T-helper 2 cell treated with Interferon-gamma antibody and Interleukin-4, amounts not matched to agents 100 ng/mL and 5 ng/mL, for 36 hours (primary cell): ENCODE data around the gene ITPR1. TPM values are rescaled to one million over a fixed set of nuclear protein-coding genes. Genes with fewer than 3 reads are reported as not detected.
"Not testable (repeated sequence)": the region's sequence is repeated elsewhere in the genome, so short reads cannot be mapped to it uniquely, and the experiment has no call there.

Source experiments
- intact Hi-C: fragments of 100-400 bp; cut with micrococcal nuclease; formaldehyde crosslinking; loops from one replicate; pipeline ENCODE4 v1.15.1; 2023
- total RNA-seq: library from RNA; stranded (reverse); gene quantifications from 2 replicates; pipeline ENCODE4 v1.2.3, GENCODE V29; 2022

The ITPR1 gene
- total RNA-seq, 1 donor from 2014 or later: 40.4 TPM

DNA sequence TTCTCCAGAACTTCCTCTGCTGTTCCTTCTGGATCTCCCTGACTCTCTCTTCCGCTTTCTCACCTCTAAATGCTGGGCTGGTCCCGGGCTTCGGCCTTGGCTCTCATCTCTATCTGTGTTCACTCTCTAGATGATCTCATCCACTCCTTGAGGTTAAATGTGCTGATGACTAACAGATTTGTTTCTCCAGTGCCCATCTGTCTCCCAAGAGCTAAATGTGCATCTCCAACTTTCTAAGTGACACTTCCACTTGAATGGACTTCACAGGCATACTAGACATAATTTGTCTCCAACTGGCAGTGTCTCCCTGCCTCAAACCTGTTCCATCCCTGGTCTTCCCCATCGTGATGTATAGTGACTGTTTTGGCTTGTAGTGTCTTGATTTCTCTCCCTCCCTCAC lies 95.3 kb downstream of the ITPR1 start:
- intact Hi-C loops: no loop called here

DNA sequence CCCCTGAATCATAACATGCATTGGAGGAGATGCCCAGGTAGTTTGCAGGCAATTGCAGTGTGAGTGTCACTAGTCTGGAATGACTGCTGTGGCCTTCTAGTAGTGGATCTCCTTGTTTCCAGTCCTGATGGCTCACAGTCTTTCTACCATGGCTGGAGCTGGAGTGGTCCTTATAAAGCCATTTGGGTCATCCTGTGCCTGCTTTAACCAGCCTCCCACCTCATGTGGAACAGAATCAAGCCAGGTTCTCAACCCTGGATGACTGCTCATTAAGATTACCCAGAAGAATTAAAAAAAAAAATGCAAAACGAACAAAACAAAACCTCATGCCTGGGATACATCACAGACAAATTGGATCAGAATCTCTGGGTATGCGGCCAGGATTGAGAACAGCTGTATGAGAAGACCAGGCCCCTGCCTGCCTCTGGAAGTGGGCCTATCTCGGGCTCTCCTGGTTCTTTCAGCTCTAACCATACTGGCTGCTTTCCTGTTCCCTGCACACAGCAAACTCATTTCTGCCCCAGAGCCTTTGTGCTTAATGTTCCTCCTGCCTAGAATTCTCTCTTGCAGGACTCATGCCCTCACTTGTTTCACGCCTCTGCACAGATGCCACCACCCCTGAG lies 96.4 kb downstream of the ITPR1 start:
- intact Hi-C loops: no loop called here

DNA sequence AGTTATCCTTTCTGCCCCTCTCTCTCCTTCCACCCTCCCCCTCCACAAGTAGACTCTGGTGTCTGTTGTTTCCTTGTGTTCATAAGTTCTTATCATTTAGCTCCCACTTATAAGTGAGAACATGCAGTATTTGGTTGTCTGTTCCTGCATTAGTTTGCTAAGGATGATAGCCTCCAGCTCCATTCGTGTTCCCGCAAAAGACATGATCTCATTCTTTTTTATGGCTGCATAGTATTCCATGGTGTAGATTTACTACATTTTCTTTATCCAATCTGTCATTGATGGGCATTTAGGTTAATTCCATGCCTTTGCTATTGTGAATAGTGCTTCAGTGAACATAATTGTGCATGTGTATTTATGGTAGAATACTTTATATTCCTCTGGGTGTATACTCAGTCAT lies 97.7 kb downstream of the ITPR1 start:
- intact Hi-C loops: not testable (repeated sequence)

DNA sequence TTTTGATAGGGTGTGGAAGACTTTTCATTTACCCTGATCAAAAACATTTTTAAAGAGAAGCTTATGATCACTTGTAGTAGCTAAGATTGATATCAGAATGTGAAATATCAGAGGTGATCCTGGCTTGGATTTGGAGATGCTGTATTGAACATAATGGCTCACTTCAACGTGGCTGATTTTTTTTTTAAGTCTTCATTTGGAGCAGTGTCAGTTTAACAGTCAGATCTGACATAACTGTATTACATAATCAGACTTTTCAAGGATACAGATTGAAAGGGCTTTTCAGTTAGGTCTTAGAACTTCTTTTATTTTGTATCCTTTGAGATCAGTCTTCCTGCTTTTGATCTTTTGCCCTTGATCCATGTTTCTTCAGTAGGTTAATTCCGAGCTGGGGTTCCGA lies 98.5 kb downstream of the ITPR1 start:
- intact Hi-C loops: no loop called here

DNA sequence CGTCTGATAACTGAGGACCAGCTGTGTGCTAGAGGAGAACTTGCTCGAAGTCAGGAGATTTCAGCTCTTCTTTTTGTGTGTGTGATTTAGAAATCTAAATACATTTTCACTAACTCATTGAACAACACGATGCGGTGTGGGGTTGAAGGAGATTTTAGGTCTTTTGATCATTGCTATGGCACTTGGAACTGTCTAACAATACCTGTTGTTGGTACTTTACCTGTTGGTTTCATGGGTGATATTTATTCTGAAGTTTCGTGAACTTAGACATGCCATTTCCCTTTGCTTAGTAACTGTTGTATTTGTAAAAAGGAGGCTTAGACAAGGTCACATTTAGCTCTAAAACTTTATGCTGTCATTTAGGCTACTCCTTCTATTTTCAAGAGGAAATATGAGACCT lies 99.9 kb downstream of the ITPR1 start:
- intact Hi-C loops: no loop called here

DNA sequence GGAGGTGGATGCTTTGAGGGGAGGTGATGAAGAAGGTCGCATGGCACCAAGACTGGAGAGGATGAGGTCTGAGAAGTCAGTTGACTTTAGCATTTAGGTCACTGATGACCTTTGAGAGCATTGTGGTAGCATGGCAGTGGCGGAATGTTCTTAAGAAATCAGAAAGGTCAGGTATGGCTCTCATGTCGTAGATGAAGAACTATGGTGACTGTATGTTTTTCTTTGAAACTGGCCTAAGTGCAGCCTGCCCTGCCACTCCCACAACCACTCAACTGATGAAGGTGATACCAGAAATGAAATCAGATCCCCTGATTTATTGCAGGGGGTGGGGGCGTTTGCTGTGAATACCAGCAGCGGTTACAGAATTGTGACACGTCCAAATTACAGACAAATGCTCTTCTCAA lies 102.6 kb downstream of the ITPR1 start:
- intact Hi-C loops: no loop called here

DNA sequence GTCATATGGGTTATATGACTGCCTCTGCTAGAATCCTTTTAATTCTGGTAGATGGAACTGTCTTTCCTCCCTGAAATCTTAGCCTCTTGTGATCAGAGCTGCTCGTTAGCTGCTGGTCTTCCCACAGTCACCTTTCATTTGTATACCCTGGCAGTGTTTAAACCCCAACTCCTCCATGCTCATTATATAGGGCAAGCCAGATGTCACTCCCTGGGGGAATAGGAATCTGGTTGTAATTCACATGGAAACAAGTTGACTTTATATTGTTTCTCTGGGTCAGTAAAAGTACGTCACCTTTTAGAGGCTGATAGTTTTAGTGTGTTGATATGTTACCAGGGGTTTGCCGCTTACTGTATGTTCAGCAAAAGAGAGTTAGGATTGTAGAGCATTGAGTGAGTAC lies 103.5 kb downstream of the ITPR1 start:
- intact Hi-C loops: no loop called here

DNA sequence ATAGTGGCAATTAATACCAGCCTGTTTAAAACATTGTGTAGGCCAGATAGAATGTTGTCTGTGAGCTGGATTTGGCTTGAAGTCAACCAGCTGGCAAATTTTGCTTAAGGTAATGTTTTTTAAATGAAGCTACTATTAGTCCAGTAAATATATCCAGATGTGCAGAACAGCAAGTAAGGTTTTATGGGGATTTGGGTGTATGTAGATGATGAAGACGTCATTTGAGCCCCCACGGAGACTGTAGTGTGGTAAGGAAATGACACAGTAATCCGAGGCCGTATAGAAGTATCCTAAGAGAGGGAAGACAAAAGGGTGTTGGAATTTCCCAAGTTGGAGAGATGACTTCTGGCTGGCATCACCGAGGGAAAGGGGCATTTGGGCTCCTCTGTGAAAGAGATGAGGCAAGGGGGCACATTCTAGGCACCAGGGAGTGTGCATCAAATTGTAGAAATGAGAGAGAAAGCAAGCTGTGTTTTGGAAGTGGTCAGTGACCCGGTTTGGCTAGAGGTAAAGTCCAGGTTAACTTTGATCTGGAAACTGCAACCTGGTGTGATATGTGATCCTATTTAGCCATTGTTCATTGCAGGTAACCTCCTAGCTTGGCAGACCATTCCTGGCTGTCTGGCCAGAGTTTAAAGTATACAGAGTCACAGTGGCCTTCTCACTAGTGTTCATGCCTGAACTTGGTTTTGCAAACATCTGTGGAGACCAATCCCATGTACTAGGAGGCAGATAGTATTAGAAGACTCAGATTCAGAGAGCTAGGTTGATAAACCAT lies 104.2 kb downstream of the ITPR1 start:
- intact Hi-C loops: no loop called here

DNA sequence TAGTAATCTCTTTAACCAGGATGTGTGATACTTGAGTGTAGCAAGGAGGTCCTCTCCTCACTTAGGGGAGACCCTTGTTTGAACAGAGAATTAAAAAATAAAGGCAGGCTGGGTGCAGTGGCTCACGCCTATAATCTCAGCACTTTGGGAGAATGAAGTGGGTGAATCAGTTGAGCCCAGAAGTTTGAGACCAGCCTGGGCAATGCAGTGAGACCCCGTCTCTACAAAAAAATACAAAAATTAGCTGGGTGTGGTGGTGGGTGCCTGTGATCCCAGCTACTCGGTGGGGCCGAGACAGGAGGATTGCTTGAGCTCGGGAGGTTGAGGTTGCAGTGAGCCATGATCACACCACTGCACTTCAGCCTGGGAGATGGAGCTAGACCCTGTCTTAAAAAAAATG lies 105.1 kb downstream of the ITPR1 start:
- intact Hi-C loops: not testable (repeated sequence)

DNA sequence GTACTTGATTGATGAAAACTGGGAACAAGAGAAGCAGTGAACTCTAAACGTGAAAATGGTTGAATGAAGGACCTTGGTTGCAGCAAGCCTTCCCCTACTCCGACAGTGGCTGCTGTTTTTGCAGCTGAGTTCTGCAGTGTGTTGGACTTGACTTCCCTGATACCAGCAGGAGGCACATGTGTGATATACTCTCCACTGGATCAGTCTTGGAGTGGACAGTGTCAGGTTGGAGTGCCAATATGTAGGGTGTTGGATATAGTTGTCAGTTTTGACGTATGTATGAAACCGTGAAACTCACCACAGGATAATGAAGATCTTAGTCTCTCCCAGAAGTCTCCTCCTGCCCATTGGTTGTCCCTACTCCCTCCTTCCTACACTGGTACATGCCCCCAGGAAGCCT lies 106.5 kb downstream of the ITPR1 start:
- intact Hi-C loops: no loop called here

DNA sequence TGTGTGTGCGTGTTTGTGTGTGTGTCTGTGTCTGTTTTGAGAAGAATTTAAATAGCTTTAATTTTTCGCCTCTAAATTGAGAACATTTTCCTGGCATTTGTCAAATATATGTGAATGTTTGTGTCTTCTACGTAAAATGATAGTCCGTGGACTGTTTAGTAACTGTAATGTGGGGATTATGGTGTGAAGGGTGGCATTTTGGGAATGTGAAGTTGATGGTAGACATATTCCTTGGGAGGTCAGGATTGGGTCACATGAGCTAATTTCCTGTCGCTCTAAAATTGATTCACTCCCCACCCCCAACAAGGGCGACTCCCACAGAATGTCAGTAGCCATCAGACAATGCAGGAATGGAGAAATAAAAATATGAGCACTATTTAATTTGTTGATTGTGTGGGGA lies 107.3 kb downstream of the ITPR1 start:
- intact Hi-C loops: no loop called here

DNA sequence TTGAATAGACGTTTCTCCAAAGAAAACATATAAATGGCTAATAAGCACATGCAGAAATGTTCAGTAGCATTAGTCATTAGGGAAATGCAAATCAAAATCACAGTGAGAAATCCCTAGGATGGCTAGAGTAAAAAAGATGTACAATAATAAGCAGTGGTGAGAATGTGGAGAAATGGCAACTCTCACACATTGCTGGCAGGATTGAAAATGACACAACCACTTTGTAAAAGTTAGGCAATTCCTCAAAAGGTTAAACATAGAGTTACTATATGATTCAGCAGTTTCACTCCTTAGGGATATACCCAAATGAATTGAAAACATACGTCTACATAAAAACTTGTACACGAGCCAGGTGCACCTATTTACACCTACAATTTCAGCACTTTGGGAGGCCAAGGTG lies 108.7 kb downstream of the ITPR1 start:
- intact Hi-C loops: no loop called here

DNA sequence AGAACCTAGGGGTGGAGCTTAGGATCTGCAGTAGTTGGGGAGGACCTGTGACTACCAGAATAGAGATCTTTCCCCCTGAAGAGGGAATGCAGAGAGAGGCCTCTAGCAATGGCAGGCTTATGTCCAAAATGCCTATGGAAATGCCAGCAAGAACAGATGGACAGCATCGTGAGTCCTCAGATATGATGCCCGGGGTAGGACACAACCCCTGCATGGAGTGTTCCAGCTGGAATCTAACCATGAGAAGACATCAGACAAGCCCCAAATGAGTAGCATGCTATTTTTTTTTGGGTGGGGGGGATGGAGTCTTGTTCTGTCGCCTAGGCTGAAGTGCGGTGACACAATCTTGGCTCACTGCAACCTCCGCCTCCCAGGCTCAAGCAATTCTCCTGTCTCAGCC lies 111.5 kb downstream of the ITPR1 start:
- intact Hi-C loops: no loop called here

DNA sequence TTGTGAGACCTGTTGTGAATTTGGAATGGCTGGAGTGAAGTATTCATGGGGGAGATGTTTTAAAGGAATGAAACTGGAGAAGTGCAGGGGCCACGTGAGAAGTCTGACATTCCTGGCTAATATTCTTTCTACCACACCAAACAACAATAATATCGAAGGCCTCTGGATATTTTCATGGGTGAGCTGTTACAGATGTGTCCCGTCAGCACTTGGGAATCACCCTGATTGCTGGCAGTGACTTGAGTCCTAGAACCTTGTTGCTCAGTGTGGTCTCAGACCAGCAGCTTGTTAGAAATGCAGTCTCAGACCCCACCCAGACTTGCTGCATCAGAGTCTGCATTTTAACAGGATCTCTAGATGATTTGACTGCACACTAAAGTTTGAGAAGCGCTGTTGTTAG lies 113.8 kb downstream of the ITPR1 start:
- intact Hi-C loops: no loop called here

DNA sequence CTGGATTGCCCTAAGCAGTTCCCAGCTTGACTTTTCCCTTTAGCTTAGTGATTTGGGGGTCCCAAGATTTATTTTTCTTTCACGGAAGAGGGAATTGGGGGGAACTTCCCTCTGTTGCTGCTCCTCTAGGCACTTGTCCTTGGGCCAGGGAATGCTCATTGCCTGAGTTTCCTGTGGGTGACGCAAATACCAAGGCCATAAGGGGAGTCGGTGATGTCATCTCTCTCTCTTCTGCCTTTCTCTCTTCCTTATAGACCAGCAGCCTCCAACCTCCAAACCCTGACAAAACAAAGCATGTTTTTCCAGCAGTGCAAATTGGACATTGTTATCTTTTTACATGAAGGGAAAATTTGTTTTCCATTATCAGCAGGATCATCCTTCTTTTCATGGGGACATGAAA lies 120.2 kb downstream of the ITPR1 start:
- intact Hi-C loops: no loop called here

DNA sequence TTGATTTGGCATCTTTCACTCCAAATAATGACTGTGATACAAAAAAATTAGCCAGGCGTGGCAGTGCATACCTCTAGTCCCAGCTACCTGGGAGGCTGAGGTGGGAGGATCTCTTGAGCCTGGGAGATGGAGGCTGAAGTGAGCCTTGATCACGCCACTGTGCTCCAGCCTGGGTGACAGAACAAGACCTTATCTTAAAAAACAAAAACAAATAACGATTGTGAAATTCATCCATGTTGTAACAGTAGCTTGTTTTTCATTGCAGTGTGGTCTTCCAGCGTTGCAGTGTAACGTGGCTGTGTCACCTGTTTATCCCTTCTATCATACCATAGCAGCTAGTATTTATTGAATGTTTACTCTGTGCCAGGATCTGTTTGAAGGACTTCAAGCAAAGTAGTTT lies 120.9 kb downstream of the ITPR1 start:
- intact Hi-C loops: no loop called here

DNA sequence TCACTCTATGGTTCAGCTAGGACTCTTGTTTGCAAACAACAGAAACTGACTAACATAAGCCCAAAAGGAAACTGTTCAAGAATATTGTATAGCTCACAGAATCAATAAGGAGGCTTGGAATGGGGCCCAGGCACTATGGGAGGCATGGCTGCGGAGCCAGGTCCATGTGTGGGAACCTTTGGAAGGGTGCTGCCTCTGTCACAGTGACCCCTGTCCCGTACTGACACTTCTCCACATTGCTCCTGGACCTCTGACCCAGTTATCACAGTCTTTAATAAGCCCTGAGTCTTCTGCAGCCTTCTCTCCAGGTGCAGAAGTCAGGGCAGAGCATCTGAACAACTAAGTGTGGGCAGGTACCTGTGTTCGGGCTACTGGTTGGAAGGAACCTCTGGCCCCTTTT lies 121.8 kb downstream of the ITPR1 start:
- intact Hi-C loops: no loop called here

DNA sequence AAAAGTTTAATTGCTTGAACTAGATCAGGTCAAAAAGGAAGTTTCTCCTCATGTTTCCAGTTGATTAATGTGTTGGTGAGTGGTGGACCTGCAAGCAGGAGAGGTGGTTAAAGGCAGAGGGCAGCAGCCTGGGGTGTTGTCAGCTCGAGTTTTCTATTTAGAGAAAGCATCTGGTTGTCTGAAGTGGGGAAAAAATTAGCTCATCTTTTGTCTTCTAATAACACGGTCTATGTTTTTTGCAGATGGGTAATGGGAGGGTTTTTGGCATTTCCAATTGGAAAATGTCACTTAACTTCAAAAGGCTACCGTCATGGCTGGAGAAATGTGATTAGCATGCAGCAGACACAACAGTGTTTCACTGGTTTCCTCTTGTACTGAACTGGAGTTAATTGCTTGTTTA lies 122.6 kb downstream of the ITPR1 start:
- intact Hi-C loops: no loop called here

DNA sequence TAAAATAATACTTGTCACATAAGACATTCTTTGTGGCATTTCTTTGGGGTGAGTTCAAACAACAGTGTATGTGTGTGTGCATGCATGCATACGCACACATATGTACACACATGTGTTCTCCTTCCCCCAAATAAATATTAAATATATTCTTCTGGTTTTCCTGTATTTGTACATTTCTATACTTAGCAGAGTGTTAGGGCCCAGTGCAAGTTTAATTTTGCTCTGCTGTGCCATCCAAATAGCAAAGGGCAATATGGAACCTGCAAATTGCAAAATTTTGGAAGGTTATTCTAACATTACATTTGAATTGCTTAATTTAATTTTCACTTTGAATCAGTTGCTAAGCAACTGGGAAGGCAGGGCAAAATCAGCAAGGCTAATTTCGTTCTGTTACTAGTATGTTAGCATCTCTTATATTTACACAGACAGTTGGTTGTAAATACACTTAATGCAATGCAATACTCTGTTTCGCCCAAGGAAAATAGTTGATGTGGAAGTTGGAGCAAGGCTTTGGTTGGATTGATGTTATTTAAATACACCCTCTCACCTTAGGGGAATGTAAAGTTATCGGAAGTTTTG lies 130.4 kb downstream of the ITPR1 start:
- intact Hi-C loops: no loop called here

DNA sequence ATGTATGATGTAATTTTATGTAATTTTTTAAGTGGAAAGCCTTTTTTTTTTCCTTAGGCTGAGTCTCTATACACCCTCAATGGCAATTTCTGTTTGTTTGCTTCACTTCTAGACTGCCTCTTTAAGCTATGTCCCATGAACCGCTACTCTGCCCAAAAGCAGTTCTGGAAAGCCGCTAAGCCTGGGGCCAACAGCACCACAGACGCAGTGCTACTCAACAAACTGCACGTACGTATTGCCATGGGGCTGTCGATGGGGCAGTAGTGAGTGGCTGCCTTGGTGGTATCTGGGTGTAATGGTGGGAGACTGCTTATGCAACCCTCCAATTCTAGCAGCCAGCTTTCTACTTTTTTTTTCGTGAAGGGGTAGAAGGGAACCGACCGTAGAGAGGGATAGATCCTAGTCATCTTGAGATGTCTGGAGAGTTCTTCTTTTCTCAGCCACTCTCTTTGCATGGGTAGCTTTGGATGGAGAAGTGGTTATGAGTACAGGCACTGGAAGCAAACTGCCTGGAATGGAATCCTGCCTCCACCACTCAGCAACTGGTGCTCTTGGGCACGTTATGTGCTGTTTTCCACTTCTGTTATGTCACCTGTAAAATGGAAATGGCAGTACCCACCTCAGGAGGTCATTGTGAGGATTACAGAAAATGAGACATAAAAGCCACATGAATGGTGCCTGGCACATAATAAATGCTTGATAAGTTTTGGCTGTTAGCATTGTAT lies 134.7 kb downstream of the ITPR1 start:
- intact Hi-C loops: no loop called here

DNA sequence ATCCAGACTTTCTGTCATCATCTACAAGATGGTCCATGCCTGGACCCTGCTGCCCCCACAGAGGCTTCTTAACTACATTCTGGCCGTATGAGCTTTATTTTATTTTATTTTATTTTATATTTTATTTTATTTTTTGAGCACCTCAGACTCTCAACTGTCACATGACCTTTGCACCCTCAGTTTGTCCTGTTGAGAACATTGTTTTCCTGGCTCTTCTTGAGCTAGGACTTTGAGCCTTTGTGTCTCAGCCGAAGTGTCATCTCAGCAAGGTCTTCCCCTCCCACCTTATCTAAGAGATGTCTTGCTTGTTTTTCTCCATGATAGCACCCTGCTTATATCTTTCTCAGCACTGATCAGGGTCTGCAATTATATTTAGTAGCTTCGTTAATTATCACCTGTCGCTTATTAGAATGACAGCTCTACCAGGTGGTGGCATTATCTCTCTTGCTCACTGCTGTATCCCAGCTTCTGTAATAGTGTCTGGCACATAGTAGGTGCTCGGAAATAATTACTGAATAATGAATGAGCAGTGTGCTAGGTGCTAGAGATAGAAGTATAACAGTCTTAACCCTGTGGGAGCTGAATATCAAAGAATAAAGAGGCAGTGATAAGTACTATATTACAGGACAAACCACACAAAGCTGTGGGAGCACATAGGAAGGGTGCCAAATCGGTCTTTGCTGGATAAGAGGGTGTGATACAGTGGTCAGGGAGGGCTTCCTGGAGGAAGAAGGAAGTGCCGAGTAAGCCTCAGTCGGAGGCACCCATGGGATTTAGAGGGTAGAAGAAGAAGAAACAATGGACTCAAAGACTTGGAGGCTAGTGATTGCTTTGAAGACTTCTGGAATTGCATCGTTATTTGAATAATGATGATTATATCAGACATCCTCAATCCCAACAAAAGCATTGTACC lies 136.2 kb downstream of the ITPR1 start:
- intact Hi-C loops: loop anchor here (10.0 kb wide), 1 partner anchor 315 kb away; no protein-coding TSS in a partner anchor
